HCT116 (cell line): ENCODE measurements around the gene RASGRF2.

Source experiments
- ATF3 ChIP-seq: IDR thresholded peaks from 2 replicates; pipeline ENCODE4 v1.6.1; 2012
- CBX3 ChIP-seq: IDR thresholded peaks from 2 replicates; pipeline ENCODE4 v1.6.1; 2012; ENCODE audit warnings: low read depth
- CEBPB ChIP-seq: IDR thresholded peaks from 2 replicates; pipeline ENCODE4 v1.6.1; 2012; ENCODE audit warnings: low read depth
- CTCF ChIP-seq, 3 experiments: fragments of 200-600 bp in 1 of 3; sonication (generic) in 1 of 3; IDR thresholded peaks in 2 of 3; conservative IDR thresholded peaks in 1 of 3; 2 replicates each; pipeline ENCODE4 v1.5.1; 2012 to 2017; ENCODE audit warnings: low read depth in 2 of 3, low read length in 2 of 3, antibody characterized with exemption in 1 of 3, borderline replicate concordance in 1 of 3, control low read depth in 1 of 3, mild to moderate bottlenecking in 1 of 3, mixed read lengths in 1 of 3, mixed run types in 1 of 3, moderate library complexity in 1 of 3; ENCODE audit not compliant: insufficient read depth in 1 of 3
- EZH2 ChIP-seq: fragments of 200-600 bp; sonication (generic); IDR thresholded peaks from 2 replicates; pipeline ENCODE4 v1.6.1; 2017; ENCODE audit warnings: antibody characterized with exemption, mixed run types
- FOSL1 ChIP-seq: IDR thresholded peaks from 2 replicates; pipeline ENCODE4 v1.6.1; 2012; ENCODE audit warnings: low read depth
- JUND ChIP-seq: IDR thresholded peaks from 2 replicates; pipeline ENCODE4 v1.6.1; 2012
- POLR2A ChIP-seq: IDR thresholded peaks from 2 replicates; pipeline ENCODE4 v1.7.0; 2011; ENCODE audit warnings: borderline replicate concordance; ENCODE audit not compliant: insufficient read depth, insufficient read length; ENCODE audit errors: extremely low read depth
- POLR2AphosphoS5 ChIP-seq: IDR thresholded peaks from 2 replicates; pipeline ENCODE4 v1.6.1; 2011; ENCODE audit warnings: mild to moderate bottlenecking, low read depth, low read length, moderate library complexity
- RAD21 ChIP-seq: IDR thresholded peaks from 2 replicates; pipeline ENCODE4 v1.6.1; 2012; ENCODE audit warnings: low read depth, mild to moderate bottlenecking
- SP1 ChIP-seq: IDR thresholded peaks from 2 replicates; pipeline ENCODE4 v1.6.1; 2012; ENCODE audit warnings: low read depth
- ZBTB33 ChIP-seq: IDR thresholded peaks from 2 replicates; pipeline ENCODE4 v1.6.1; 2011; ENCODE audit warnings: mild to moderate bottlenecking, low read length, moderate library complexity; ENCODE audit not compliant: insufficient replicate concordance; ENCODE audit errors: extremely low read depth
- TF ChIP-seq, protein P1 (sequence below): IDR thresholded peaks from 2 replicates; pipeline ENCODE4 v1.6.1; 2012

- TF ChIP-seq CEBPB (no peak), EZH2 (no peak), POLR2A (no peak), RAD21 (no peak), JUND (no peak), SP1 (no peak), CBX3 (no peak), CTCF (IDR thresholded peaks at IDR 0.05 in 2 of 3, conservative IDR thresholded peaks at IDR 0.05 in 1 of 3; ENCODE audit: borderline replicate concordance in 1 of 3, insufficient read depth in 1 of 3, low read depth in 2 of 3, low read length in 2 of 3) (no peak), ATF3 (no peak), FOSL1 (no peak), POLR2AphosphoS5 (no peak), ZBTB33 (no peak)
- TF ChIP-seq, protein P1, sequence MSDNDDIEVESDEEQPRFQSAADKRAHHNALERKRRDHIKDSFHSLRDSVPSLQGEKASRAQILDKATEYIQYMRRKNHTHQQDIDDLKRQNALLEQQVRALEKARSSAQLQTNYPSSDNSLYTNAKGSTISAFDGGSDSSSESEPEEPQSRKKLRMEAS: no peak
Measured at GRCh38 chr5:81164936-81165335, 204.8 kb downstream of the RASGRF2 start.
